Activated T-cell treated with anti-CD3 and anti-CD28 coated beads for 1 hour (primary cell): ENCODE data around the gene CASZ1.

Experiments used
- DNase-seq: peaks from one replicate; pipeline ENCODE4 v3.0.0-alpha.2; 2020; ENCODE audit warnings: low read depth

CASZ1 gene

DNA sequence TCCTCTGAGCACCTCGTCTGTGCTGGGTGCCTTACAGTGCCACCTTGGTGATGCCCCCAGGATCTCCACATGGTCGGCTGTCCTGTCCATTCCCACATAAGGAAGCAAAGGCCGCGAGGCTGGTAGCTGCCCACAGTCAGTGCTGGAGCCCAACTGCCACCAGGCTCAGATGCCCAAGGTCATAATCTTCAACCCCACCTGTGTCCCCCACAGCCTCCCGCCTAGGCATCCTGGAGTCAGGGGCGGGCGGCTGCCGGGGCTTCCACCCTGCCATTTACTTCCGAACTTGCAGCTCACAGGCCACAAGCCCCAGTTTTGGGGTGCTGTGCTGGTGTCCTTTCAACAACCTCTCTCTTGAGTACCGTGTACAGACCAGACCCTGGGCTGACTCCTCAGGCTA, 126.3 kb downstream of the CASZ1 start:
- no peak for DNase-seq

DNA sequence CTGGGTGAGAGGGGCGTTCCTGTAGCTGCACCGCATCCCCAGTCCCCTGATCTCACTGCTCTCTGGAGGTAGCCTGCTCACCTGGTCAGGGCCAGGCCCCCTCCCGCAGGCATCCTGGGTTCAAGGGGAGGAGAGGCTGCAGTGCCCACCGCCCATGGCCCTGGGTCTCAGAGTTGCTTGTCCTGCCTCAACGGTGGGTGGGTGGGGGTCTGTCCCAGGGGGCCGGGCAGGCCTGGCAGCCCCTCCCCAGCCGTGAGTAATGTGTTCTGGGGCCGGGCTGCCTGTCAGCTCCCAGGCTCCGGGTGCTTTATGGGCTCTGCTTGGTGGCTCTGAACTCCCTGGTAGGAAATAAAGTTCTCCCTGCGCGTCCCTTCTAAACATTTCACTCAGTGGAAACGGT, 126.9 kb downstream of the CASZ1 start:
- DNase-seq = no peak

DNA sequence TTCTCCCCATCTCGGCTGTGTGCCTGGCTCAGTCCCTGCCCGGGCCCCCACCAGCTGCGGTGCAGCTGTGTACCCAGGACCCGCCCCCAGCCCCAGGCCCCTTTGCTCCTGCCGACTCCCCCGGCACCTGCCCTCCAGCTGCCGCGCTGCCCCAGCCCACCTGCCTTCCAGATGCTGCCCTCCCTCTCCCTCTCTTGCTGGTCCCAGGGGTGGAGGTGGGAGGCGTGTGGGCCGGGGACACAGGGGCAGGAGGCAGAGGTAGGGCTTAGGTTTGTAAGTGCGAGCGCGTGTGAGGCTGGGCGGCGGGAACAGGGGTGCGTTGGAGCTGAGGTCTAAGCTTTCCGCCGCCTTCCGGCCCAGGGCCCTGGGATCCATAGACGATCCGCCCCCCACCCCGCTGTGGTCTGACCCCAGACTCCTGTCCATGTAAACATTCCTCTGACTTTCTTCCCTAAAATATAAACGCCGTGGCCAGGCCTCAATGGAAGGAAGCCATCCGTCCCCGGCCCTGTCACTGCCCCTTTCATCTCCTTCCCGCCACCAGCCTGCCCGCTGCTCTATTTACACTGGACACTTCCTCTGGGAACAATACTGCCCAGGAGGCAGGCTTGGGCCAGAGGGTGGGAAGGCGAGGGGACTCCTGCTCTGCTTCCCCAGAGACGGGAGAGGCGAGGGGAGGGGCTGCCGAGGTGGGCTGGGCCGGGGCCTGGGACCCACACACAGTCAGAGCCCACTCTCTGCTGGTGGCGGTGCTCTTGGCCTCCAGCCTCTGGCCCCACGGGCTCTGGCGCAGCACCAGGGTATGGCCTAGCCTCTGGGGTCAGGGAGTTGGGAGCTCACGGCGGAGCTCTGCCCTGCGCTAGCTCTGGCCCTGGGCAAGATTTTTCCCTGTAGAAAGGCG, 128.3 kb downstream of the CASZ1 start:
- no peak for DNase-seq

- no peak for DNase-seq
Measured at GRCh38 chr1:10665930-10666850, 130.3 kb downstream of the CASZ1 start.

- DNase-seq = no peak
Measured at GRCh38 chr1:10665226-10665625, 131.2 kb downstream of the CASZ1 start.

DNA sequence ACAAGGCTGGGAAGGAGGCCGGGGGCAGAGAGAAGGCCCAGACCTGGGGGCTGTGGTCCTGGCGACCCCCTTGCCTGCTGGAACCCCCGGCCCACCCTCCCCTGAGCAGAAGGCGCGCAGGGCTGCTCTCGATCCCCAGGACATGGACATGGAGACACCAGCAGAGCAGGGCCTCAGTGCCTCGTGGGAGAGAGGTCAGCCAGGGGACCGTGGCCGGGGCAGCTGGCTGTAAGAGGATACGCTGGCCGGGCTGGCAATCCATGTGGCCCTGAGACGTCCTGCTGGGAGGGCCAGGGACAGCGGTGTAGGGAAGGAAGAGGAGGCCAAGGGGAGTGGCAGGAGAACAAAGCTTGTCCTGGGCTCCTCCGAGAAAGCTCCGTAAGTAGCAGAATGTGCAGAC, 132.2 kb downstream of the CASZ1 start:
- DNase-seq = no peak

GRCh38 chr1:10663678-10664035, 132.8 kb downstream of the CASZ1 start:
- no peak for DNase-seq

DNA sequence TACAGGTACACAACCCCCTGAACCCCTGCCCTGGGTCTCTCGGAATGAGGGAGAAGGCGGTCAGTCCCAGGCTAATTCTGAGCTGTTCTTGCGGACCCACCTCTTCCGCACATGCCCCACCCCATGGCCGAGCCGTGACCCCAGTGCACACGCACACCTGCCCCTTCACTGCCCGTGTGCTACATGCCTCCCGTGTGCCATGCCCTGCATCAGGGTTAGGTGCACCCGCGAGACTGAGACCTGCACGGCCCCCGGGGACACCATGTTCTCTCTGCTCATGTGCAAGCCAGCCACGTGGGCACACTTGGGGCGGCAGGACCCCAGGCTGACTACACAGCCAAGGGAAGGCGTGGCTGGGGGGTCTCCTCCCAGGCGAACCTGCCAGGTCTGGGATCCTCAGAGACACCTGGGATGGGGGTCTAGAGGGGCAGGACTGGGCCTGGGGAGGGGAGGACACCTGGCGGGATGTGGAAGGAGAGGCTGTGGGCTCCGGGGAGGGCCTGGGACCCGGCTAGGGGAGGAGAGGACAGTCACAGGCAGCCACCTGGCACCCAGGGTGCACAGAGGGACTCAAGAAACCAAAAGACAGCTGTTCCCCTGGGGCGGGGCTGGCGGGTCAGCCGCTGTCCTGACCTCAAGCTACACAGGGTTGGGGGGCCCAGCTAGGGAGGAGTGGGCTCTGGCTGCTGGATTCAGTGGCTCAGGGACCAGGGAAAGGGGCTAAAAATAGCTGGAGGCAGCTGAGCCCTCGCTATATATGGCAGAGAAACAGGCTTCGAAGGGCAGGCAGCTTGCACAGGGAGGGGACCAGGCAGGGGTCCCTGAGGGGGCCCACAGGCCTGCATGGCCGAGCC, 133.4 kb downstream of the CASZ1 start:
- DNase-seq = no peak

- DNase-seq = no peak
Measured at GRCh38 chr1:10662090-10662688, 134.3 kb downstream of the CASZ1 start.

GRCh38 chr1:10661453-10661852, 135.0 kb downstream of the CASZ1 start:
- DNase-seq = no peak

DNA sequence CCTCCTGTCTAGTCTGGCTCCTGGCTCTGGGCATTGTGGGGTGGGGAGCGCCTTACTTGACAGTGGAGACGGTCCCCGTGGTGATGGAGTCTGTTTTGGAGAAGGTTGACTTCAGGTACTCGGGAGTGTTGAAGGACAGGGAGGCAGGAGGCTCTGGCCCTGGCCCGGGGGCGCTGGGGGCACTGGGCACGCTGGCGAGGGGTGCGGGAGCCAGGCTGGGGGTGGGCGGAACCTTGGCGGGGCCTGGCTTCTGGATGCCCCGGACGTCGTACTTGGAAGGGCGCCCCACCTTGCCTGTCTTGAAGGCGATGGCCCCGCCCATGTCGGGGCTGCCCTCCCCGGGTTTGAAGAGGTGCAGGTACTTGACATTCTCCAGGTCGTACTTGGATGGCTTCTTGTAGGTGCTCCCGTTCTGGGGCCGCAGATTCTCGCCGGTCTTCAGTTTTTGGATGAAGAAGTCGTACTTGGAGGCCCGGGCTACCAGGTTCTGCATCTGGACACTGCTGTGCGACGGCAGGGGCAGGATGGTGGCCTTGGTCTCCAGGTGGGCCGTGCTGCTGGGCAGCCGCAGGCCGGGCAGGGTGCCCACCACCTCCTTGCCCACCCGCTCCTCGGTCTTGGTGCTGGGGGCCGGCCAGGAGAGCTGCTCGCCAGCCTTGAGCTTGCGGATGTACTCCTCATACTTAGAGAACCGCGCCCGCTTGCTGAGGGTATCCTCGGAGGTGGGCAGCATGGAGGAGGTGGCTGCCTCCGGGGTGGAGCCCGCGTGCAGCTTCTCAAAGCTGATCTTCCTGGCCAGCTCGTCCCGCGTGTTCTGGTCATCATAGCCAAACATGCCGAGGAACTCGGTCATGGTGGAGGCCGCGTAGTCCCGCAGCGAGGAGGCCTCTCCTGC, 136.6 kb downstream of the CASZ1 start:
- no peak for DNase-seq

GRCh38 chr1:10659218-10659617, 137.2 kb downstream of the CASZ1 start:
- DNase-seq = no peak

- DNase-seq = no peak
Measured at GRCh38 chr1:10658396-10659066, 137.9 kb downstream of the CASZ1 start.

GRCh38 chr1:10657088-10657847, 139.2 kb downstream of the CASZ1 start:
- DNase-seq = no peak

DNA sequence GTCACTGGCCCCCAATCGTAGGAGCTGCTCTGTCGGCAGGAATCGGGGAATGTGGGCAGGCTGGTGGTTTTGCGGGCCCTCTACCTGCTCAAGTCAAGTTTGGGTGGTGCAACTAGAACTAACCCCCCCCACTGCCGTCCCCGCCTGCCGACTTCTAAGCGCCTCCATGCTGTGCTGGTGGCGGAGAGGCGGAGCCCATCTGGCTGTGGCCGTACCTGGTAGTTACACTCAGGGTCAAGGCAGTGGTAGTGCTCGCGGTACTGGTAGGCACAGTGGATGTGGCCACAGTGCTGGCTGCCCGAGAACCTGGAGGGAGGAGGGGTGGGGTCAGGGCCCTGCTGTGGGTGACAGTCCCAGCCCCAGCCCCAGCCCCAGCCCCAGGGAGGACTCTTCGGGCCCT, 140.0 kb downstream of the CASZ1 start:
- no peak for DNase-seq

- DNase-seq = no peak
Measured at GRCh38 chr1:10655002-10655401, 141.4 kb downstream of the CASZ1 start.

DNA sequence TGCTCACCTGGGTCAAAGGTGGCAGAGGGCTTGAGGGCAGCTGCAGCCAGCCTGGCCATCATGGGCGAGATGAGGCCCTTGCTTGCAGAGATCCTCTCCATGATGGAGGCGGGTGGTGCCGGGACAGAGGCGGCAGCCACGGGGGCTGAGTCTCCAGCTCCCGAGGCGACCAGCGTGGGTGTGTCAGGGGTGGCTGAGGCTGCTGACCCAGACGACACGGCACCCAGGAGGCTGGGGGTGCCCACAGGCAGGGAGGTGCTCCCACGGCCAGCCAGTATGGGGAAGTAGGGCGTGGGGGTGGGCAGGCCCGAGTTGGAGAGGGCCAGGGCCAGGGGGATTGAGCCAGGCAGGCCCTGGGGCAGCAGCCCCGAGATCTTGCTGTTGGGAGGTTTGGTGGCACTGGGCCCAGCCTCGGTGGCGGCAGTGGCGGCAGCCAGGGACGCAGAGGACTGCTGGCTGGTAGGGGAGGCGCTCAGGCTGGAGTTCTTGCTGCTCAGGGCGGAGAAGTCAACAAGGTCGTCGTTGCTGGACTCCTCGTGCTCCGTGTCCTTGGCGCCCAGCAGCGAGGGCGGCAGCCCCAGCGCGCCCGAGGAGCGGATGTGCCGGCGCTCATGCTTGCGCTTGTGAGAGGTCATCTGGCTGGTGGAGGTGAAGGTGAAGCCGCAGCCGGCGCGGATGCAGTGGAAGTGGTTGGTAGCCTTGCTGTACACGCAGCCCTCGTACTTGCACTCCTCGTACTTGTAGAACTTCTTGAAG, 142.9 kb downstream of the CASZ1 start:
- DNase-seq = no peak

GRCh38 chr1:10652626-10653025, 143.8 kb downstream of the CASZ1 start:
- no peak for DNase-seq

DNA sequence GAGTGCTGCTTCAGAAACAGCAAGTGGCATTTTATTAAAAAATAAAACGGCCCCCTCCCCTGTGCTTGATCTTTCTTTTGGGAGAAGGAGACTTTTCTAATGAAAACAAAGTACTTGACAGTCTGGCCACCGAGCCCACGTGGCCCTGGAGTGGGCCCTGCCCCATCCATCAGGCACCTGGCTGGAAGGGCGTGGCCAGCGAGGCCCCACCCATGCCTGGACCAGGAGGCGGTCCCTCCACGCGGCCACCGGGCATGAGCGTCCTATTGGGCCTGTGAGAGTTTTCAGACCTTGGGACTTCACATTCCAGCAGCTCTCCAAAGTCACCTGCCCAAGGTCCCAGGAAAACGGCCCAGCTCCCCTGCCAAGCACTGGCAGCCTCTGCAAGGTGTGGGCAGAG, 144.7 kb downstream of the CASZ1 start:
- DNase-seq = no peak
